ENCODE data around the gene IMMP2L.

Gene IMMP2L

DNA sequence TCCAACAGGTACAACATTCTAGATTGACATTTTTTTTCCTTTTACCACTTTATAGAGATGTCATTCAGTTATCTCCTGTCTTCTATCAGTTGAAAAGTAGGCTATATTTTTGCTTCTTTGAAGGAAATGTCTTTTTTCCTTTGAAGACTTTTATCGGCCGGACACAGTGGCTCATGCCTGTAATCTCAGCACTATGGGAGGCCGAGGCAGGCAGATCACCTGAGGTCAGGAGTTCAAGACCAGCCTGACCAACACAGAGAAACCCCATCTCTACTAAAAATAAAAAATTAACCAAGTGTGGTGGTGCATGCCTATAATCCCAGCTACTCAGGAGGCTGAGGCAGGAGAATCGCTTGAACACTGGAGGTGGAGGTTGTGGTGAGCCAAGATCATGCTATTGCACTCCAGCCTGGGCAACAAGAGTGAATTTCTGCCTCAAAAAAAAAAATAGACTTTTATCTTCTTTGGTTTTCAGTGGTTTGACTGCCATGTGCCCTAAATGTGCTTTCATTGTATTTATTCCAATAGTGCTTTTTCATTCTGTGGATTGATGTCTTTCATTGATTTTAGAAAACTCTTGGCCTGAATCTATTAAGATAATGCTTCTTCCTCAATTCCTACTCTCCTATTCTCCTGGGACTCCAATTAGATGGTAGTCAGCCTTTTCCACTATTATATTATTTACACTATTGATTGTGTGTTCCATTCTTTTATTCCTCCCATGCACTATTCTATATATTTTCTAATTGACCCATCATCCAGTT lies 84.6 kb downstream of the IMMP2L start:
- TF ChIP-seq, protein P1, sequence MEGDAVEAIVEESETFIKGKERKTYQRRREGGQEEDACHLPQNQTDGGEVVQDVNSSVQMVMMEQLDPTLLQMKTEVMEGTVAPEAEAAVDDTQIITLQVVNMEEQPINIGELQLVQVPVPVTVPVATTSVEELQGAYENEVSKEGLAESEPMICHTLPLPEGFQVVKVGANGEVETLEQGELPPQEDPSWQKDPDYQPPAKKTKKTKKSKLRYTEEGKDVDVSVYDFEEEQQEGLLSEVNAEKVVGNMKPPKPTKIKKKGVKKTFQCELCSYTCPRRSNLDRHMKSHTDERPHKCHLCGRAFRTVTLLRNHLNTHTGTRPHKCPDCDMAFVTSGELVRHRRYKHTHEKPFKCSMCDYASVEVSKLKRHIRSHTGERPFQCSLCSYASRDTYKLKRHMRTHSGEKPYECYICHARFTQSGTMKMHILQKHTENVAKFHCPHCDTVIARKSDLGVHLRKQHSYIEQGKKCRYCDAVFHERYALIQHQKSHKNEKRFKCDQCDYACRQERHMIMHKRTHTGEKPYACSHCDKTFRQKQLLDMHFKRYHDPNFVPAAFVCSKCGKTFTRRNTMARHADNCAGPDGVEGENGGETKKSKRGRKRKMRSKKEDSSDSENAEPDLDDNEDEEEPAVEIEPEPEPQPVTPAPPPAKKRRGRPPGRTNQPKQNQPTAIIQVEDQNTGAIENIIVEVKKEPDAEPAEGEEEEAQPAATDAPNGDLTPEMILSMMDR (conservative IDR thresholded peaks at IDR 0.05; ENCODE audit: control insufficient read depth, insufficient read depth, low read depth, low read length), result no peak
- H3K4me3 ChIP-seq (ENCODE audit: control insufficient read depth, low read depth, low read length), result no peak overlapping the region
- DNase-seq (ENCODE audit: low read depth), result no peak

GRCh38 chr7:111476586-111477293 lies 85.6 kb downstream of the IMMP2L start:
- H3K4me3 ChIP-seq (ENCODE audit: control insufficient read depth, low read depth, low read length), result no peak overlapping the region
- DNase-seq (ENCODE audit: low read depth), result no peak
- TF ChIP-seq, protein P1 (conservative IDR thresholded peaks at IDR 0.05; ENCODE audit: control insufficient read depth, insufficient read depth, low read depth, low read length), result no peak

GRCh38 chr7:111475959-111476358 lies 86.3 kb downstream of the IMMP2L start:
- TF ChIP-seq, protein P1 (conservative IDR thresholded peaks at IDR 0.05; ENCODE audit: control insufficient read depth, insufficient read depth, low read depth, low read length), result no peak
- DNase-seq (ENCODE audit: low read depth), result no peak
- H3K4me3 ChIP-seq (ENCODE audit: control insufficient read depth, low read depth, low read length), result no peak overlapping the region

DNA sequence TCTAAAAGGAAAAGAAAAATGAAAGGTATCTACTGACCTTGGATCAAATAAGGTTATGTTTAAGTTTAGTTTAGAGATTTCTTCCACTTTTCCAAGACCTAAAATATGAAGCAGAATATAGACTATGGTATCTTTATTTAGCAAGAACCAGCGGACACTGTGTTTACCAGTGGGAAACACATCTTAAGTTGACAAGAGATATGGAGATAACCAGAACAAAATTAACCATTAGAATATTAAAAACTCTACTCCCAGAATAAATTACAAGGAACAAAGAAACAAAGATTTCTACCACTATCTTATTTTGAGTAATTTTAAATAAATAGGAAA lies 86.9 kb downstream of the IMMP2L start:
- TF ChIP-seq, protein P1 (conservative IDR thresholded peaks at IDR 0.05; ENCODE audit: control insufficient read depth, insufficient read depth, low read depth, low read length), result no peak
- no peak overlapping the region for H3K4me3 ChIP-seq (ENCODE audit: control insufficient read depth, low read depth, low read length)

DNA sequence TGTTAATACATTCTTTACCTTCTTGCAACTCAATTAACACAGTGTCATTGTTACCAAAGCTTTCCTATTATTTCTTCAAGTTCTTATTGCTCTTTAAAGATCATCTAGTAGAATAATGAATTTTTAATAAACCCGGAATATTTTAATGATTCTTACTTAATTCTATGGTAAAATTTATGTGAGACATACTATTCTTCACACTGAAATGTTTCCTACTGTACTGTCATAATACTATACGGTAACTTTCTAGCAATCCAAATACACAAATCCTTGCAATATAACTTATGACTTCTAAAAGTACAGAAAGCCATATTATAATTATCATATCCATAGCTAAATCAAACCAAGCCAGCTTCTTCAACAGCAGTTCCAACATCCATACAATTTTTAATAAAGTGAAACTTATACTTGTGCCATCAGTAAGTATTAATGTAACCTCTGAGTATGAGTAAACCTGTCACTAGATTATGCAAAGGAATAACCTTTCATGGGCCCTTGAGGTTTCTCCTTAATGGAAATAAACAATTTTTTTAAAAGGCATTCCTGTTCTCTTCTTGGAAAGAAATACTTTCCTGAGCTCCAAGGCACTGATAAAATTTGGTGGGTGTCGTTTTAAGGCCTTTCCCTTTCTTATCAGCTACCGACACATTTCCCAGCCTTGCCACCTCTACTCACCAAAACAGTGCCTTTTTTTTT lies 87.4 kb downstream of the IMMP2L start:
- no peak overlapping the region for H3K4me3 ChIP-seq (ENCODE audit: control insufficient read depth, low read depth, low read length)
- TF ChIP-seq, protein P1 (conservative IDR thresholded peaks at IDR 0.05; ENCODE audit: control insufficient read depth, insufficient read depth, low read depth, low read length), result no peak
- DNase-seq (ENCODE audit: low read depth), result no peak

More for the DNA sequence above, 86.9 kb downstream of the IMMP2L start:
- no peak for DNase-seq (ENCODE audit: low read depth)

GRCh38 chr7:111473449-111474198 lies 88.7 kb downstream of the IMMP2L start:
- TF ChIP-seq, protein P1 (conservative IDR thresholded peaks at IDR 0.05; ENCODE audit: control insufficient read depth, insufficient read depth, low read depth, low read length), result no peak
- DNase-seq (ENCODE audit: low read depth), result no peak
- no peak overlapping the region for H3K4me3 ChIP-seq (ENCODE audit: control insufficient read depth, low read depth, low read length)
